Omental fat pad (tissue), 4 donors: Measurements from ENCODE around the gene SLC13A4. TPM values are rescaled to one million over a fixed set of nuclear protein-coding genes. Genes with fewer than 3 reads are reported as not detected.

Experiments used
- ATAC-seq: fragments of 150-250 bp; one replicate; pipeline ENCODE4 v1.9.1; 2016; ENCODE audit warnings: mild to moderate bottlenecking, moderate library complexity; ENCODE audit not compliant: low FRiP score
- DNase-seq: peaks from one replicate; pipeline ENCODE4 v3.0.0-alpha.2; 2019; ENCODE audit warnings: low spot score
- CTCF ChIP-seq, 3 donors: fragments of 450-650 bp; IDR thresholded peaks; one replicate each; pipeline ENCODE4 v1.5.1; 2016 to 2017; ENCODE audit warnings: antibody characterized with exemption in 3 of 3, mild to moderate bottlenecking in 3 of 3, moderate library complexity in 2 of 3
- total RNA-seq, 4 donors: library from RNA; depleted of rRNA; stranded (reverse); fragments of >200 nt; gene quantifications; one replicate each; pipeline ENCODE4 v1.1.0, GENCODE V29; 2016

SLC13A4 gene
- total RNA-seq, 4 donors from 2014 or later = 0.09 to 1.4 (median 0.79) TPM; not detected in 1

GRCh38 chr7:135771051-135771450 lies 43.1 kb upstream of the SLC13A4 start:
- DNase-seq = no peak

GRCh38 chr7:135770139-135770710 lies 42.2 kb upstream of the SLC13A4 start:
- no peak for TF ChIP-seq CTCF (IDR thresholded peaks at IDR 0.05)
- DNase-seq = no peak
- ATAC-seq = no peak

More at GRCh38 chr7:135771051-135771450, 43.1 kb upstream of the SLC13A4 start:
- no peak for ATAC-seq
- TF ChIP-seq CTCF (IDR thresholded peaks at IDR 0.05) = no peak

- ATAC-seq (no peak), DNase-seq (no peak)
- no peak for TF ChIP-seq CTCF (IDR thresholded peaks at IDR 0.05)
These were observed 41.2 kb upstream of the SLC13A4 start for GRCh38 chr7:135769005-135769802.

- ATAC-seq (no peak), DNase-seq (no peak)
- TF ChIP-seq CTCF (IDR thresholded peaks at IDR 0.05) = no peak
These were observed 40.5 kb upstream of the SLC13A4 start for GRCh38 chr7:135768467-135768866.

GRCh38 chr7:135768064-135768463 lies 40.1 kb upstream of the SLC13A4 start:
- ATAC-seq (no peak), DNase-seq (no peak)
- no peak for TF ChIP-seq CTCF (IDR thresholded peaks at IDR 0.05)

- DNase-seq = no peak
- no peak for TF ChIP-seq CTCF (IDR thresholded peaks at IDR 0.05)
- ATAC-seq = no peak
These were observed 35.3 kb upstream of the SLC13A4 start for GRCh38 chr7:135763261-135763660.
